Activated CD4-positive, CD25-positive, alpha-beta regulatory T cell treated with anti-CD3 and anti-CD28 coated beads, Interleukin-2, amount 50 U/mL, for 24 hours (primary cell): ENCODE results near the gene RBM44.

Experiments
- ATAC-seq, 2 donors: fragments of 150-1000 bp; cut with Tn5 transposase; one replicate each; pipeline ENCODE4 v1.10.0; 2021; ENCODE audit warnings: mild to moderate bottlenecking in 1 of 2, moderate library complexity in 1 of 2

The RBM44 gene

GRCh38 chr2:237873897-237874551 is 75.4 kb downstream of the RBM44 start:
- no peak for ATAC-seq

- ATAC-seq: no peak
Observed at GRCh38 chr2:237874585-237875161, 76.1 kb downstream of the RBM44 start.

GRCh38 chr2:237875256-237876060 is 76.9 kb downstream of the RBM44 start:
- ATAC-seq: no peak

- ATAC-seq: no peak
Observed at GRCh38 chr2:237876061-237876526, 77.5 kb downstream of the RBM44 start.

GRCh38 chr2:237876532-237876931 is 78.0 kb downstream of the RBM44 start:
- ATAC-seq: no peak

GRCh38 chr2:237876951-237877491 is 78.4 kb downstream of the RBM44 start:
- ATAC-seq: no peak

- ATAC-seq: no peak
Observed at GRCh38 chr2:237877576-237878307, 79.2 kb downstream of the RBM44 start.

- no peak for ATAC-seq
Observed at GRCh38 chr2:237878321-237879057, 79.9 kb downstream of the RBM44 start.

- ATAC-seq: no peak
Observed at GRCh38 chr2:237879058-237879430, 80.5 kb downstream of the RBM44 start.

GRCh38 chr2:237879991-237880560 is 81.5 kb downstream of the RBM44 start:
- ATAC-seq: no peak

- no peak for ATAC-seq
Observed at GRCh38 chr2:237882510-237883481, 84.2 kb downstream of the RBM44 start.

GRCh38 chr2:237883951-237884446 is 85.4 kb downstream of the RBM44 start:
- no peak for ATAC-seq

- no peak for ATAC-seq
Observed at GRCh38 chr2:237884681-237885080, 86.1 kb downstream of the RBM44 start.

GRCh38 chr2:237885111-237885930 is 86.7 kb downstream of the RBM44 start:
- no peak for ATAC-seq

GRCh38 chr2:237885931-237886684 is 87.5 kb downstream of the RBM44 start:
- ATAC-seq: no peak

- peak in 1 of 2 donors; percentile 13 for ATAC-seq
Observed at GRCh38 chr2:237886685-237887481, 88.3 kb downstream of the RBM44 start.

- ATAC-seq: no peak
Observed at GRCh38 chr2:237888389-237888788, 89.8 kb downstream of the RBM44 start.

- no peak for ATAC-seq
Observed at GRCh38 chr2:237889016-237889415, 90.4 kb downstream of the RBM44 start.
